Liver (tissue), 3 donors: ENCODE results near the gene SLC15A2.

Experiments used
- ATF3 ChIP-seq: IDR thresholded peaks from 2 replicates; pipeline ENCODE4 v1.6.1; 2016; ENCODE audit warnings: antibody characterized with exemption
- CTCF ChIP-seq: fragments of 150-350 bp; IDR thresholded peaks from 2 replicates; pipeline ENCODE4 v1.5.1; 2017; ENCODE audit warnings: improper control_type of control experiment, low read depth, low read length; ENCODE audit not compliant: missing input control
- EGR1 ChIP-seq, 2 donors: IDR thresholded peaks; 2 replicates each; pipeline ENCODE4 v1.6.1; 2016 to 2018; ENCODE audit warnings: antibody characterized with exemption in 2 of 2, low read depth in 2 of 2
- GABPA ChIP-seq, 2 donors: IDR thresholded peaks in 1 of 2; conservative IDR thresholded peaks in 1 of 2; 2 replicates each; pipeline ENCODE4 v1.6.1; 2016; ENCODE audit warnings: antibody characterized with exemption in 2 of 2, mild to moderate bottlenecking in 1 of 2, moderate library complexity in 1 of 2
- HNF4G ChIP-seq: IDR thresholded peaks from 2 replicates; pipeline ENCODE4 v1.6.1; 2016; ENCODE audit warnings: antibody characterized with exemption
- JUND ChIP-seq, 2 donors: IDR thresholded peaks; 2 replicates each; pipeline ENCODE4 v1.6.1; 2016; ENCODE audit warnings: antibody characterized with exemption in 2 of 2
- MAX ChIP-seq: IDR thresholded peaks from 2 replicates; pipeline ENCODE4 v1.6.1; 2016; ENCODE audit warnings: antibody characterized with exemption
- NR2F2 ChIP-seq: IDR thresholded peaks from 2 replicates; pipeline ENCODE4 v1.6.1; 2016; ENCODE audit warnings: antibody characterized with exemption
- RAD21 ChIP-seq, 2 donors: IDR thresholded peaks; 2 replicates each; pipeline ENCODE4 v1.6.1; 2016; ENCODE audit warnings: antibody characterized with exemption in 2 of 2, mild to moderate bottlenecking in 2 of 2
- REST ChIP-seq: IDR thresholded peaks from 2 replicates; pipeline ENCODE4 v1.6.1; 2016; ENCODE audit warnings: antibody characterized with exemption, mild to moderate bottlenecking
- SP1 ChIP-seq: IDR thresholded peaks from 2 replicates; pipeline ENCODE4 v1.6.1; 2018; ENCODE audit warnings: antibody characterized with exemption, mild to moderate bottlenecking
- TAF1 ChIP-seq: conservative IDR thresholded peaks from 2 replicates; pipeline ENCODE4 v1.6.1; 2016; ENCODE audit warnings: antibody characterized with exemption, mild to moderate bottlenecking
- YY1 ChIP-seq: IDR thresholded peaks from 2 replicates; pipeline ENCODE4 v1.6.1; 2016; ENCODE audit warnings: antibody characterized with exemption, mild to moderate bottlenecking
- donor health status: healthy.
- donor health status: healthy.

GRCh38 chr3:121975702-121976302, 81.6 kb downstream of the SLC15A2 start:
- TF ChIP-seq NR2F2 = no peak
- no peak for TF ChIP-seq RAD21 (IDR thresholded peaks at IDR 0.05)
- TF ChIP-seq CTCF = no peak
- TF ChIP-seq REST = no peak
- no peak for TF ChIP-seq JUND (IDR thresholded peaks at IDR 0.05)
- TF ChIP-seq ATF3 = no peak
- no peak for TF ChIP-seq YY1
- no peak for TF ChIP-seq EGR1 (IDR thresholded peaks at IDR 0.05; ENCODE audit: low read depth in 2 of 2)
- TF ChIP-seq HNF4G = no peak
- no peak for TF ChIP-seq SP1
- no peak for TF ChIP-seq MAX
- no peak for TF ChIP-seq GABPA (IDR thresholded peaks at IDR 0.05 in 1 of 2, conservative IDR thresholded peaks at IDR 0.05 in 1 of 2)
- TF ChIP-seq TAF1 = no peak
